Loucy (cell line): ENCODE measurements around the gene DTL.

Experiments used
- EZH2phosphoT487 ChIP-seq: fragments of 200-600 bp; IDR thresholded peaks from 2 replicates; pipeline ENCODE4 v1.6.1; 2018; ENCODE audit warnings: antibody characterized with exemption, mild to moderate bottlenecking, moderate library complexity, borderline replicate concordance
- TF ChIP-seq, protein P1 (sequence below): fragments of 200-600 bp; sonication (generic); conservative IDR thresholded peaks from 2 replicates; pipeline ENCODE4 v1.5.1; 2014; ENCODE audit warnings: mild to moderate bottlenecking, antibody characterized with exemption, low read length

DNA sequence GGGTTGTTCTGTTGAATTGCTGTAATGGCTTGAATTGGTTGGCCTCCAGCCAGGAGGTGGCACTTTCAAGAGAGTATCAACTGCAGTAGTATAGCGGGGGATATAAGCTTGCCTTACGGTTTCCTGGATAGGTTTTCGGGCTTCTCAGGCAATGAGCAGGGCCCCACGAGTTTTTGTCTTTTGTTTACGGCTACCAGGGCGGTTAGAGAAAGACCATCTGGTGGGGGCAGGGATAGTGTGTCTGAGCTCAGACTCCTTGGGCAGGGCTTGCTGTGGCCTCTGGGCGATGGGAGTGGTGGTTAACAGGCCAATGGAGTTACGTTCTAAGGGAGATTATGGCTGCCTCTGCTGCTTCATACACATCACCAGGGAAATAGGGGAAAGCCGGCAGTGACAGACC, 62.8 kb downstream of the DTL start:
- TF ChIP-seq, protein P1, sequence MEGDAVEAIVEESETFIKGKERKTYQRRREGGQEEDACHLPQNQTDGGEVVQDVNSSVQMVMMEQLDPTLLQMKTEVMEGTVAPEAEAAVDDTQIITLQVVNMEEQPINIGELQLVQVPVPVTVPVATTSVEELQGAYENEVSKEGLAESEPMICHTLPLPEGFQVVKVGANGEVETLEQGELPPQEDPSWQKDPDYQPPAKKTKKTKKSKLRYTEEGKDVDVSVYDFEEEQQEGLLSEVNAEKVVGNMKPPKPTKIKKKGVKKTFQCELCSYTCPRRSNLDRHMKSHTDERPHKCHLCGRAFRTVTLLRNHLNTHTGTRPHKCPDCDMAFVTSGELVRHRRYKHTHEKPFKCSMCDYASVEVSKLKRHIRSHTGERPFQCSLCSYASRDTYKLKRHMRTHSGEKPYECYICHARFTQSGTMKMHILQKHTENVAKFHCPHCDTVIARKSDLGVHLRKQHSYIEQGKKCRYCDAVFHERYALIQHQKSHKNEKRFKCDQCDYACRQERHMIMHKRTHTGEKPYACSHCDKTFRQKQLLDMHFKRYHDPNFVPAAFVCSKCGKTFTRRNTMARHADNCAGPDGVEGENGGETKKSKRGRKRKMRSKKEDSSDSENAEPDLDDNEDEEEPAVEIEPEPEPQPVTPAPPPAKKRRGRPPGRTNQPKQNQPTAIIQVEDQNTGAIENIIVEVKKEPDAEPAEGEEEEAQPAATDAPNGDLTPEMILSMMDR, result no peak
- TF ChIP-seq EZH2phosphoT487, result no peak
